ENCODE results near the gene EPHA3.

GRCh38 chr3:89101921-89102320 is 5.5 kb upstream of the EPHA3 start:
- TF ChIP-seq, protein P1, sequence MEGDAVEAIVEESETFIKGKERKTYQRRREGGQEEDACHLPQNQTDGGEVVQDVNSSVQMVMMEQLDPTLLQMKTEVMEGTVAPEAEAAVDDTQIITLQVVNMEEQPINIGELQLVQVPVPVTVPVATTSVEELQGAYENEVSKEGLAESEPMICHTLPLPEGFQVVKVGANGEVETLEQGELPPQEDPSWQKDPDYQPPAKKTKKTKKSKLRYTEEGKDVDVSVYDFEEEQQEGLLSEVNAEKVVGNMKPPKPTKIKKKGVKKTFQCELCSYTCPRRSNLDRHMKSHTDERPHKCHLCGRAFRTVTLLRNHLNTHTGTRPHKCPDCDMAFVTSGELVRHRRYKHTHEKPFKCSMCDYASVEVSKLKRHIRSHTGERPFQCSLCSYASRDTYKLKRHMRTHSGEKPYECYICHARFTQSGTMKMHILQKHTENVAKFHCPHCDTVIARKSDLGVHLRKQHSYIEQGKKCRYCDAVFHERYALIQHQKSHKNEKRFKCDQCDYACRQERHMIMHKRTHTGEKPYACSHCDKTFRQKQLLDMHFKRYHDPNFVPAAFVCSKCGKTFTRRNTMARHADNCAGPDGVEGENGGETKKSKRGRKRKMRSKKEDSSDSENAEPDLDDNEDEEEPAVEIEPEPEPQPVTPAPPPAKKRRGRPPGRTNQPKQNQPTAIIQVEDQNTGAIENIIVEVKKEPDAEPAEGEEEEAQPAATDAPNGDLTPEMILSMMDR (IDR thresholded peaks at IDR 0.05), result no peak
- TF ChIP-seq POLR2AphosphoS5 (IDR thresholded peaks at IDR 0.05) (no peak), POLR2A (IDR thresholded peaks at IDR 0.05) (no peak)
